Neural crest cell (in vitro differentiated cells): Measurements from ENCODE around the gene CPVL. TPM values are rescaled to one million over a fixed set of nuclear protein-coding genes. Genes with fewer than 3 reads are reported as not detected.

ENCODE experiments used
- DNase-seq: peaks from one replicate; pipeline ENCODE4 v3.0.0; 2021; ENCODE audit warnings: low read depth, mixed read lengths, low spot score
- H3K27ac Mint-ChIP-seq: one replicate; pipeline ENCODE4 v1.8.0; 2021; ENCODE audit warnings: mild to moderate bottlenecking, mixed read lengths; ENCODE audit not compliant: unreplicated experiment
- H3K27me3 Mint-ChIP-seq: 2 replicates; pipeline ENCODE4 v1.8.0; 2021; ENCODE audit warnings: low read depth, mild to moderate bottlenecking, mixed read lengths
- H3K36me3 Mint-ChIP-seq: 2 replicates; pipeline ENCODE4 v1.8.0; 2021; ENCODE audit warnings: low read depth, mild to moderate bottlenecking, mixed read lengths
- H3K4me1 Mint-ChIP-seq: 2 replicates; pipeline ENCODE4 v1.8.0; 2021; ENCODE audit warnings: mixed read lengths
- H3K4me3 Mint-ChIP-seq: one replicate; pipeline ENCODE4 v1.8.0; 2021; ENCODE audit warnings: mild to moderate bottlenecking, mixed read lengths
- H3K9me3 Mint-ChIP-seq: 2 replicates; pipeline ENCODE4 v1.8.0; 2021; ENCODE audit warnings: mixed read lengths
- CTCF ChIP-seq: fragments of 200-600 bp; sonication (generic); conservative IDR thresholded peaks from 2 replicates; pipeline ENCODE4 v1.5.0; 2021; ENCODE audit warnings: antibody characterized with exemption, mild to moderate bottlenecking
- total RNA-seq: library from RNA; stranded (reverse); gene quantifications from 2 replicates; pipeline ENCODE4 v1.2.1, GENCODE V29; 2021

Gene CPVL
- total RNA-seq, 1 donor from 2014 or later, result 31.3 TPM

GRCh38 chr7:29192323-29192722, 46.0 kb upstream of the CPVL start:
- peak overlapping the region; percentile 39 for H3K4me3 Mint-ChIP-seq
- DNase-seq, result no peak
- H3K27ac Mint-ChIP-seq, result no peak overlapping the region
- H3K36me3 Mint-ChIP-seq, result no peaks in the 10 kb centered on the region
- peaks cover 10% of the 10 kb centered on the region for H3K4me1 Mint-ChIP-seq
- peaks cover 61% of the 10 kb centered on the region for H3K27me3 Mint-ChIP-seq
- H3K9me3 Mint-ChIP-seq, result no peaks in the 10 kb centered on the region
- no peak for TF ChIP-seq CTCF

GRCh38 chr7:29190349-29191045, 44.2 kb upstream of the CPVL start:
- Mint-ChIP-seq H3K27me3 (peaks cover 43% of the 10 kb centered on the region), H3K36me3 (no peaks in the 10 kb centered on the region), H3K27ac (no peak overlapping the region), H3K4me1 (peaks cover 9% of the 10 kb centered on the region), H3K4me3 (peak overlapping the region; percentile 43), H3K9me3 (no peaks in the 10 kb centered on the region)
- no peak for DNase-seq
- TF ChIP-seq CTCF, result no peak

- H3K27me3 Mint-ChIP-seq, result peaks cover 39% of the 10 kb centered on the region
- TF ChIP-seq CTCF, result peak; percentile 87
- DNase-seq, result peak; percentile 62
- no peak overlapping the region for H3K27ac Mint-ChIP-seq
- peak overlapping the region; percentile 27 for H3K4me3 Mint-ChIP-seq
- H3K9me3 Mint-ChIP-seq, result no peaks in the 10 kb centered on the region
- peaks cover 5% of the 10 kb centered on the region for H3K4me1 Mint-ChIP-seq
- no peaks in the 10 kb centered on the region for H3K36me3 Mint-ChIP-seq
These were observed 43.4 kb upstream of the CPVL start for GRCh38 chr7:29189743-29190201.

- no peaks in the 10 kb centered on the region for H3K4me1 Mint-ChIP-seq
- peaks cover 11% of the 10 kb centered on the region for H3K27me3 Mint-ChIP-seq
- H3K9me3 Mint-ChIP-seq, result no peaks in the 10 kb centered on the region
- H3K27ac Mint-ChIP-seq, result no peak overlapping the region
- no peak overlapping the region for H3K4me3 Mint-ChIP-seq
- no peak for DNase-seq
- TF ChIP-seq CTCF, result no peak
- H3K36me3 Mint-ChIP-seq, result no peaks in the 10 kb centered on the region
These were observed 39.3 kb upstream of the CPVL start for GRCh38 chr7:29185613-29186012.

- no peak overlapping the region for H3K27ac Mint-ChIP-seq
- H3K4me3 Mint-ChIP-seq, result no peak overlapping the region
- H3K27me3 Mint-ChIP-seq, result peaks cover under 1% of the 10 kb centered on the region
- TF ChIP-seq CTCF, result no peak
- H3K4me1 Mint-ChIP-seq, result no peaks in the 10 kb centered on the region
- no peak for DNase-seq
- H3K9me3 Mint-ChIP-seq, result no peaks in the 10 kb centered on the region
- H3K36me3 Mint-ChIP-seq, result no peaks in the 10 kb centered on the region
These were observed 38.3 kb upstream of the CPVL start for GRCh38 chr7:29184599-29184998.
